HG02938 (cell line): ENCODE data around the gene PDPK1.
"Not testable (repeated sequence)": the region's sequence is repeated elsewhere in the genome, so short reads cannot be mapped to it uniquely, and the experiment has no call there.

Experiments used
- ATAC-seq: cut with Tn5 transposase; IDR thresholded peaks from one replicate; pipeline ENCODE4 v1.9.1; 2021; ENCODE audit warnings: mild to moderate bottlenecking, moderate library complexity; ENCODE audit not compliant: unreplicated experiment

PDPK1 gene

GRCh38 chr16:2586241-2586640, 48.4 kb downstream of the PDPK1 start:
- ATAC-seq: no peak

- ATAC-seq: no peak
These were observed 49.2 kb downstream of the PDPK1 start for GRCh38 chr16:2586901-2587480.

- no peak for ATAC-seq
These were observed 50.2 kb downstream of the PDPK1 start for GRCh38 chr16:2587891-2588565.

GRCh38 chr16:2591476-2592240, 53.8 kb downstream of the PDPK1 start:
- no peak for ATAC-seq

- ATAC-seq: no peak
These were observed 55.0 kb downstream of the PDPK1 start for GRCh38 chr16:2592786-2593185.

GRCh38 chr16:2595393-2596205, 57.8 kb downstream of the PDPK1 start:
- no peak for ATAC-seq

- no peak for ATAC-seq
These were observed 59.1 kb downstream of the PDPK1 start for GRCh38 chr16:2596747-2597559.

- ATAC-seq: no peak
These were observed 59.7 kb downstream of the PDPK1 start for GRCh38 chr16:2597560-2597902.

- no peak for ATAC-seq
These were observed 60.4 kb downstream of the PDPK1 start for GRCh38 chr16:2598133-2598641.

- ATAC-seq: no peak
These were observed 60.9 kb downstream of the PDPK1 start for GRCh38 chr16:2598723-2599122.

GRCh38 chr16:2599165-2599564, 61.3 kb downstream of the PDPK1 start:
- not testable (repeated sequence) for ATAC-seq

GRCh38 chr16:2599785-2600184, 62.0 kb downstream of the PDPK1 start:
- not testable (repeated sequence) for ATAC-seq

GRCh38 chr16:2601301-2602025, 63.6 kb downstream of the PDPK1 start:
- not testable (repeated sequence) for ATAC-seq

- ATAC-seq: not testable (repeated sequence)
These were observed 64.4 kb downstream of the PDPK1 start for GRCh38 chr16:2602175-2602574.

- peak; percentile 63 for ATAC-seq
These were observed 65.6 kb downstream of the PDPK1 start for GRCh38 chr16:2603165-2604015.

GRCh38 chr16:2604016-2604369, 66.2 kb downstream of the PDPK1 start:
- ATAC-seq: not testable (repeated sequence)

- ATAC-seq: not testable (repeated sequence)
These were observed 69.0 kb downstream of the PDPK1 start for GRCh38 chr16:2606820-2607219.

GRCh38 chr16:2609345-2609744, 71.5 kb downstream of the PDPK1 start:
- not testable (repeated sequence) for ATAC-seq
